ENCODE measurements around the gene PTRHD1.

Gene PTRHD1

GRCh38 chr2:24754985-24755705 is 38.0 kb downstream of the PTRHD1 start:
- DNase-seq: no peak

GRCh38 chr2:24749069-24749691 is 44.0 kb downstream of the PTRHD1 start:
- no peak for DNase-seq

GRCh38 chr2:24747299-24747698 is 45.9 kb downstream of the PTRHD1 start:
- no peak for DNase-seq

- no peak for DNase-seq
Measured at GRCh38 chr2:24745825-24746224, 47.4 kb downstream of the PTRHD1 start.

GRCh38 chr2:24744356-24744755 is 48.8 kb downstream of the PTRHD1 start:
- DNase-seq: no peak

- DNase-seq: no peak
Measured at GRCh38 chr2:24743924-24744323, 49.3 kb downstream of the PTRHD1 start.

GRCh38 chr2:24742730-24743129 is 50.5 kb downstream of the PTRHD1 start:
- no peak for DNase-seq

- DNase-seq: no peak
Measured at GRCh38 chr2:24740142-24740541, 53.0 kb downstream of the PTRHD1 start.

All from T-helper 1 cell (primary cell).